Cardiac septum (tissue), 1 donor: ENCODE results near the gene KNTC1. TPM values are rescaled to one million over a fixed set of nuclear protein-coding genes. Genes with fewer than 3 reads are reported as not detected.

Experiments used
- total RNA-seq: library from RNA; stranded (reverse); fragmentation: NEBNext Ultra II Directional; extraction: Animal tissue kit (Norgen Biotek cat#: 25700); gene quantifications from one replicate; pipeline ENCODE4 v1.2.1, GENCODE V29; 2021
- donor health status: DM: no; HTN: no; CAD: no.

The KNTC1 gene
- total RNA-seq, 1 donor from 2014 or later: 2.7 TPM

Other genes with a start within 250 kb of the KNTC1 start
- gene CLIP1, start 104.6 kb upstream of the KNTC1 start, total RNA-seq: 107 TPM
- gene ZCCHC8, start 26.3 kb upstream of the KNTC1 start, total RNA-seq: 10.1 TPM
- gene RSRC2, start 313 bp upstream of the KNTC1 start, total RNA-seq: 41.2 TPM
- gene HCAR2, start 176.1 kb downstream of the KNTC1 start, total RNA-seq: 0.59 TPM
- 0.54 TPM for gene HCAR3, start 189.6 kb downstream of the KNTC1 start, total RNA-seq
- not detected for gene HCAR1, start 203.6 kb downstream of the KNTC1 start, total RNA-seq
- gene DENR, start 225.6 kb downstream of the KNTC1 start, total RNA-seq: 23.8 TPM
- gene CCDC62, start 247.3 kb downstream of the KNTC1 start, total RNA-seq: 0.65 TPM